CD4-positive, alpha-beta T cell treated with Interferon alpha-2 for 1 hour (primary cell): ENCODE measurements around the gene TULP1.

Source experiments
- DNase-seq, 2 donors: peaks; one replicate each; pipeline ENCODE4 v3.0.0-alpha.2; 2020 to 2022

TULP1 gene

GRCh38 chr6:35496036-35496840 lies 16.5 kb downstream of the TULP1 start:
- DNase-seq = no peak

GRCh38 chr6:35495258-35496035 lies 17.2 kb downstream of the TULP1 start:
- DNase-seq = no peak

GRCh38 chr6:35494161-35494563 lies 18.5 kb downstream of the TULP1 start:
- no peak for DNase-seq

GRCh38 chr6:35493307-35493983 lies 19.3 kb downstream of the TULP1 start:
- DNase-seq = no peak

GRCh38 chr6:35492974-35493284 lies 19.8 kb downstream of the TULP1 start:
- no peak for DNase-seq

GRCh38 chr6:35492258-35492973 lies 20.3 kb downstream of the TULP1 start:
- DNase-seq = no peak

GRCh38 chr6:35491558-35492257 lies 21.0 kb downstream of the TULP1 start:
- DNase-seq = no peak

GRCh38 chr6:35490821-35491557 lies 21.7 kb downstream of the TULP1 start:
- no peak for DNase-seq

GRCh38 chr6:35489995-35490791 lies 22.5 kb downstream of the TULP1 start:
- DNase-seq = no peak

- no peak for DNase-seq
These were observed 23.6 kb downstream of the TULP1 start for GRCh38 chr6:35489066-35489465.

- no peak for DNase-seq
These were observed 24.2 kb downstream of the TULP1 start for GRCh38 chr6:35488517-35488862.

- DNase-seq = no peak
These were observed 24.8 kb downstream of the TULP1 start for GRCh38 chr6:35487658-35488516.

- no peak for DNase-seq
These were observed 26.4 kb downstream of the TULP1 start for GRCh38 chr6:35486005-35486925.

GRCh38 chr6:35485402-35485877 lies 27.3 kb downstream of the TULP1 start:
- no peak for DNase-seq

GRCh38 chr6:35484921-35485392 lies 27.7 kb downstream of the TULP1 start:
- no peak for DNase-seq

- DNase-seq = no peak
These were observed 28.6 kb downstream of the TULP1 start for GRCh38 chr6:35483893-35484645.

- DNase-seq = no peak
These were observed 29.2 kb downstream of the TULP1 start for GRCh38 chr6:35483490-35483889.

- DNase-seq = no peak
These were observed 29.6 kb downstream of the TULP1 start for GRCh38 chr6:35483062-35483461.
